K562 (cell line): ENCODE data around the gene RMI1. TPM values are rescaled to one million over a fixed set of nuclear protein-coding genes. Genes with fewer than 3 reads are reported as not detected.

Source experiments
- C11orf30 ChIP-seq: fragments of 450-650 bp; IDR thresholded peaks from 2 replicates; pipeline ENCODE4 v1.6.1; 2016; ENCODE audit warnings: low read depth, mild to moderate bottlenecking
- CHCHD3 ChIP-seq: fragments of 250-450 bp; sonication (Bioruptor Pico); IDR thresholded peaks from 2 replicates; pipeline ENCODE4 v2.1.2; 2022; ENCODE audit warnings: mild to moderate bottlenecking
- E2F3 ChIP-seq: fragments of 250-450 bp; sonication (Bioruptor Pico); IDR thresholded peaks from 2 replicates; pipeline ENCODE4 v1.4.0; 2020; ENCODE audit warnings: mild to moderate bottlenecking
- E2F6 ChIP-seq, 2 experiments: IDR thresholded peaks; 2 replicates each; pipeline ENCODE4 v1.6.1; 2011; ENCODE audit warnings: borderline replicate concordance in 1 of 2, control low read depth in 1 of 2, low read depth in 1 of 2, low read length in 1 of 2, mild to moderate bottlenecking in 1 of 2, mixed read lengths in 1 of 2, moderate library complexity in 1 of 2; ENCODE audit not compliant: insufficient read depth in 1 of 2, insufficient read length in 1 of 2, poor library complexity in 1 of 2, severe bottlenecking in 1 of 2; ENCODE audit errors: extremely low read depth in 1 of 2
- ELF1 ChIP-seq: fragments of 200-800 bp; sonication (Bioruptor generic); IDR thresholded peaks from 2 replicates; pipeline ENCODE4 v1.6.1; 2016; ENCODE audit warnings: missing genetic modification characterization, missing compliant biosample characterization
- GABPA ChIP-seq: fragments of 200-800 bp; sonication (Bioruptor generic); conservative IDR thresholded peaks from 2 replicates; pipeline ENCODE4 v1.6.1; 2016; ENCODE audit warnings: low read depth, missing genetic modification characterization, missing compliant biosample characterization
- GATAD2B ChIP-seq: fragments of 450-650 bp; IDR thresholded peaks from 2 replicates; pipeline ENCODE4 v1.6.1; 2017; ENCODE audit warnings: mild to moderate bottlenecking, borderline replicate concordance
- GTF2E2 ChIP-seq: fragments of 200-800 bp; sonication (Bioruptor generic); IDR thresholded peaks from 2 replicates; pipeline ENCODE4 v1.6.1; 2016; ENCODE audit warnings: missing genetic modification characterization, missing compliant biosample characterization
- HCFC1 ChIP-seq: IDR thresholded peaks from 2 replicates; pipeline ENCODE4 v1.6.1; 2012; ENCODE audit warnings: low read depth, low read length, improper control_type of control experiment
- HDAC3 ChIP-seq: fragments of 450-650 bp; IDR thresholded peaks from 2 replicates; pipeline ENCODE4 v1.6.1; 2018; ENCODE audit warnings: borderline replicate concordance, mild to moderate bottlenecking, moderate library complexity; ENCODE audit not compliant: partially characterized antibody
- KLF13 ChIP-seq: fragments of 450-650 bp; IDR thresholded peaks from 2 replicates; pipeline ENCODE4 v1.6.1; 2016; ENCODE audit warnings: missing genetic modification characterization, low read depth, mild to moderate bottlenecking, missing compliant biosample characterization, moderate library complexity, borderline replicate concordance
- MCM2 ChIP-seq: fragments of 450-650 bp; IDR thresholded peaks from 2 replicates; pipeline ENCODE4 v1.6.1; 2017; ENCODE audit warnings: low read depth, mild to moderate bottlenecking
- NCOA1 ChIP-seq: fragments of 450-650 bp; IDR thresholded peaks from 2 replicates; pipeline ENCODE4 v1.6.1; 2016; ENCODE audit warnings: low read depth
- PML ChIP-seq: IDR thresholded peaks from 2 replicates; pipeline ENCODE4 v1.6.1; 2012; ENCODE audit warnings: low read length, inconsistent platforms
- RBM39 ChIP-seq: fragments of 200-400 bp; formaldehyde crosslinking; optimal IDR thresholded peaks from 2 replicates; pipeline ENCODE3; 2018; ENCODE audit warnings: low read depth, low read length
- SAFB ChIP-seq: fragments of 200-400 bp; formaldehyde crosslinking; IDR thresholded peaks from 2 replicates; pipeline ENCODE4 v1.6.1; 2017; ENCODE audit warnings: low read depth, low read length, borderline replicate concordance
- SAFB2 ChIP-seq: fragments of 200-400 bp; formaldehyde crosslinking; IDR thresholded peaks from 2 replicates; pipeline ENCODE4 v1.6.1; 2018; ENCODE audit warnings: borderline replicate concordance, low read length, low read depth, moderate library complexity; ENCODE audit not compliant: severe bottlenecking
- XRCC5 ChIP-seq: fragments of 200-400 bp; formaldehyde crosslinking; IDR thresholded peaks from 2 replicates; pipeline ENCODE4 v1.6.1; 2017; ENCODE audit warnings: low read depth, mild to moderate bottlenecking, low read length
- YY1 ChIP-seq, 3 experiments: IDR thresholded peaks; 2 replicates each; pipeline ENCODE4 v1.6.1; 2011; ENCODE audit warnings: low read length in 2 of 3, mild to moderate bottlenecking in 2 of 3, moderate library complexity in 2 of 3, borderline replicate concordance in 1 of 3, control low read depth in 1 of 3, low read depth in 1 of 3; ENCODE audit not compliant: insufficient read depth in 3 of 3, insufficient replicate concordance in 2 of 3, control insufficient read depth in 1 of 3, insufficient read length in 1 of 3; ENCODE audit errors: extremely low read depth in 1 of 3
- ZBED1 ChIP-seq: IDR thresholded peaks from 2 replicates; pipeline ENCODE4 v1.6.1; 2014
- ZNF384 ChIP-seq: IDR thresholded peaks from 2 replicates; pipeline ENCODE4 v1.6.1; 2012; ENCODE audit warnings: low read depth, low read length, improper control_type of control experiment
- ZNF431 ChIP-seq: sonication (generic); formaldehyde crosslinking; IDR thresholded peaks from 2 replicates; pipeline ENCODE4 v1.8.0; 2022; ENCODE audit warnings: mild to moderate bottlenecking, missing genetic modification reagents
- polyA plus RNA-seq, 8 experiments: library from polyadenylated mRNA; depleted of rRNA in 4 of 8; stranded (reverse) in 5 of 8; unstranded in 3 of 8; fragments of >200 nt; fragmentation: Nextera tagmentation in 2 of 8; fragmentation: Illumina TruSeq in 1 of 8; extraction: Ambion mirVana in 2 of 8; extraction: Trizol in 1 of 8; gene quantifications; 2 replicates each; pipeline versions ENCODE4 v1.2.1 to v1.2.3, GENCODE V29; 2011 to 2014; ENCODE audit warnings: inconsistent platforms in 1 of 8, missing spikeins in 1 of 8
- total RNA-seq, 7 experiments: library from RNA; depleted of rRNA in 6 of 7; stranded (reverse); fragments of >200 nt in 6 of 7; fragmentation: Illumina TruSeq in 2 of 7; extraction: Trizol in 2 of 7; gene quantifications; 2 replicates each; pipeline versions ENCODE4 v1.2.1 to v1.2.3, GENCODE V29; 2011 to 2021; ENCODE audit warnings: low replicate concordance in 1 of 7
- TF ChIP-seq, protein P1 (sequence below), 3 experiments: fragments of 200-800 bp in 1 of 3; sonication (Bioruptor generic) in 1 of 3; sonication (generic) in 1 of 3; formaldehyde crosslinking in 1 of 3; IDR thresholded peaks; 2 replicates each; pipeline versions ENCODE4 v1.6.1 to v1.8.0; 2016 to 2022; ENCODE audit warnings: mild to moderate bottlenecking in 2 of 3, missing compliant biosample characterization in 2 of 3, missing genetic modification characterization in 2 of 3, missing genetic modification reagents in 1 of 3

Gene RMI1
- total and polyA plus RNA-seq, 9 of the 15 experiments (the other 6 are each of a cell fraction or from before 2014, with no cell fraction given), result 3.0 to 17.4 (median 10.6) TPM

DNA sequence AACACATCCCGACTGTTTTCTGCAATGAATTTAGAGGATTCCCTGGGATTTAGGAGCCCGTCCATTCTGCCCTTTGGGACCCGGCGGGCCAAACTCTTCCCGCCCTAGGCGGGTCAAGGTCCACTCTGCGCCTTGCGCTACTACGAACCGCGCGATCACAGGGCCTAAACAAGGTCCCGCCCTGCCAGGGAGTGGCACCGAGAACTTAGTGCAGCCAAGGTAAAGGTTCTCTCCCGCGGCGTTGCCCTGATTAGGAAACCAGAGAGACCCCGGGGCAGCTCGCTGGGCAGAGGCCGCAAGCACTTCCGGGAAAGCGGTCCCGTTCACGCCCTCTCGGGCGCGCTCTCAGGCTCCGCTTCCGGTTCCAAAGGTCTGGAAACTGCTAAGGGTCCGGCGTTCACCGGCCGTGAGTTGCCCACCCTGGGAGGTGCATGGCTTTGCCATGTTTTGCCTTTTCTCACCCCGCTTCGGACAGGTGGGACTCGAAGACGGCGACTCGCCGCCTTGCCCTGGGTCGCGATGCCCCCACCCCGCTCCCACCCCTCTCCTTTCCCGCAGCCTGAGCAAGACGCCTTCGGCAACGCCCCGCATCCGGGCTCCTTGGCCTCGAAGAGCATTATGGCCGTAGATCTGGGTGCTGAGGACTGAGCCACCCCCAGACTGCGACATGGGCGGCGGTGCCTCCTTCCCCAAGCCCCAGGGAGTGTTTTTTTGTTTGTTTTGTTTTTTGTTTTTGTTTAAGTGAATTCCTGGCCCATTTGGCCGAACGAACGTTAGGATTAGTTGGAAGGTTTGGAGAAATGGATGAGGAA, 24.0 kb upstream of the RMI1 start (continued):
- TF ChIP-seq ZNF431 (peak; percentile 51; the same call in 1 of the 2 replicates), E2F6 (IDR thresholded peaks at IDR 0.05; ENCODE audit: borderline replicate concordance in 1 of 2, extremely low read depth in 1 of 2, insufficient read depth in 1 of 2, insufficient read length in 1 of 2, low read depth in 1 of 2, low read length in 1 of 2, poor library complexity in 1 of 2, severe bottlenecking in 1 of 2) (peak; percentile 40 to 63), HDAC3 (no peak), GABPA (tag) (peak; percentile 93), PML (0 out of 2 replicates have a peak, but pooled peaks have one; percentile 34), GTF2E2 (tag) (0 out of 2 replicates have a peak, but pooled peaks have one; percentile 53), YY1 (IDR thresholded peaks at IDR 0.05; ENCODE audit: borderline replicate concordance in 1 of 3, control insufficient read depth in 1 of 3, extremely low read depth in 1 of 3, insufficient read depth in 3 of 3, insufficient read length in 1 of 3, insufficient replicate concordance in 2 of 3, low read depth in 1 of 3, low read length in 2 of 3) (peak in 2 of 3 experiments; percentile 69 to 77), SAFB2 (no peak), ZNF384 (no peak), ZBED1 (no peak), SAFB (no peak), C11orf30 (peak; percentile 45), HCFC1 (no peak), CHCHD3 (no peak), NCOA1 (0 out of 2 replicates have a peak, but pooled peaks have one; percentile 36), E2F3 (CRISPR knock-in tag) (peak; percentile 31; the same call in 1 of the 2 replicates), GATAD2B (peak; percentile 37; the same call in 1 of the 2 replicates), KLF13 (tag) (peak; percentile 31; the same call in 1 of the 2 replicates), RBM39 (no peak), XRCC5 (no peak), MCM2 (no peak), ELF1 (peak; percentile 94)
- TF ChIP-seq, protein P1, sequence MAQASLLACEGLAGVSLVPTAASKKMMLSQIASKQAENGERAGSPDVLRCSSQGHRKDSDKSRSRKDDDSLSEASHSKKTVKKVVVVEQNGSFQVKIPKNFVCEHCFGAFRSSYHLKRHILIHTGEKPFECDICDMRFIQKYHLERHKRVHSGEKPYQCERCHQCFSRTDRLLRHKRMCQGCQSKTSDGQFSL (CRISPR knock-in tag; IDR thresholded peaks at IDR 0.05), result 0 out of 2 replicates have a peak, but pooled peaks have one; percentile 52
- TF ChIP-seq, protein P1 (tag; IDR thresholded peaks at IDR 0.05), result no peak
